ENCODE results near the gene ABHD17C.

GRCh38 chr15:80790236-80790635, 95.1 kb downstream of the ABHD17C start:
- TF ChIP-seq CTCF (IDR thresholded peaks at IDR 0.05; ENCODE audit: poor library complexity) = no peak
- TF ChIP-seq EZH2phosphoT487 (IDR thresholded peaks at IDR 0.05; ENCODE audit: low read depth, severe bottlenecking, unreplicated experiment) = no peak
- no peak for TF ChIP-seq EZH2 (IDR thresholded peaks at IDR 0.05; ENCODE audit: borderline replicate concordance)
